Caco-2 (cell line): ENCODE results near the gene NR1D1. TPM values are rescaled to one million over a fixed set of nuclear protein-coding genes. Genes with fewer than 3 reads are reported as not detected.

Source experiments
- BruUV-seq: library from RNA; stranded (reverse); fragments of 400-500 nt; replicated peaks from 2 replicates; lab custom pipeline; 2021; lab: Mats Ljungman, UMichigan
- CTCF ChIA-PET: fragments of 300-600 bp; sonication (Branson Sonifier 250); formaldehyde crosslinking; loops from one replicate; lab custom pipeline; 2022; ENCODE audit warnings: antibody characterized with exemption; lab: Charles Lee
- POLR2A ChIA-PET: fragments of 300-600 bp; sonication (Branson Sonifier 250); formaldehyde crosslinking; loops from one replicate; lab custom pipeline; 2022; ENCODE audit warnings: antibody characterized with exemption; lab: Charles Lee
- DNase-seq, 2 experiments: peaks; one replicate each; pipeline versions ENCODE4 v3.0.0 to v3.0.0-alpha.2; 2020 to 2022
- H3K27me3 ChIP-seq: replicated peaks from 2 replicates; pipeline ENCODE4 v1.6.0; 2011; ENCODE audit warnings: low read length; ENCODE audit not compliant: control insufficient read depth, insufficient read depth
- H3K36me3 ChIP-seq: 2 replicates; pipeline ENCODE4 v1.5.1; 2011; ENCODE audit warnings: low read length; ENCODE audit not compliant: control insufficient read depth, insufficient read depth
- H3K4me1 ChIP-seq: fragments of 250-450 bp; sonication (Bioruptor Pico); 2 replicates; pipeline ENCODE4 v1.5.1; 2020; ENCODE audit warnings: mild to moderate bottlenecking
- H3K4me3 ChIP-seq: 2 replicates; pipeline ENCODE4 v1.5.1; 2011; ENCODE audit warnings: low read depth, mild to moderate bottlenecking, control low read depth, low read length
- H3K9me3 ChIP-seq: fragments of 250-450 bp; sonication (Bioruptor Pico); 2 replicates; pipeline ENCODE4 v1.5.1; 2020; ENCODE audit warnings: mild to moderate bottlenecking, moderate library complexity
- H3K27ac Mint-ChIP-seq: one replicate; pipeline ENCODE4 v1.8.0; 2022; ENCODE audit warnings: mixed read lengths; ENCODE audit not compliant: unreplicated experiment
- H3K27me3 Mint-ChIP-seq: one replicate; pipeline ENCODE4 v1.8.0; 2022; ENCODE audit warnings: mixed read lengths; ENCODE audit not compliant: insufficient read depth, unreplicated experiment
- H3K36me3 Mint-ChIP-seq: one replicate; pipeline ENCODE4 v1.8.0; 2022; ENCODE audit warnings: mild to moderate bottlenecking, mixed read lengths; ENCODE audit not compliant: insufficient read depth, unreplicated experiment
- H3K4me1 Mint-ChIP-seq: one replicate; pipeline ENCODE4 v1.8.0; 2022; ENCODE audit warnings: low read depth, mixed read lengths; ENCODE audit not compliant: unreplicated experiment
- H3K4me3 Mint-ChIP-seq: one replicate; pipeline ENCODE4 v1.8.0; 2022; ENCODE audit warnings: mild to moderate bottlenecking, moderate library complexity, mixed read lengths; ENCODE audit not compliant: unreplicated experiment
- H3K9me3 Mint-ChIP-seq: one replicate; pipeline ENCODE4 v1.8.0; 2022; ENCODE audit warnings: mixed read lengths; ENCODE audit not compliant: unreplicated experiment
- CTCF ChIP-seq, 2 experiments: fragments of 200-600 bp in 1 of 2; IDR thresholded peaks; 1 replicate in 1 of 2; 2 replicates in 1 of 2; pipeline versions ENCODE4 v1.5.1 to v1.8.0; 2011 to 2022; ENCODE audit warnings: antibody characterized with exemption in 1 of 2, control low read depth in 1 of 2, inconsistent platforms in 1 of 2, low read depth in 1 of 2, low read length in 1 of 2, mild to moderate bottlenecking in 1 of 2, moderate library complexity in 1 of 2; ENCODE audit not compliant: insufficient read depth in 1 of 2, severe bottlenecking in 1 of 2, unreplicated experiment in 1 of 2
- intact Hi-C: fragments of 100-400 bp; cut with micrococcal nuclease; formaldehyde crosslinking; loops from one replicate; pipeline ENCODE4 v1.10.0; 2022; ENCODE audit not compliant: unreplicated experiment
- total RNA-seq: library from RNA; stranded (reverse); gene quantifications from 2 replicates; pipeline ENCODE4 v1.2.3, GENCODE V29; 2022

The NR1D1 gene
- total RNA-seq, 1 experiment from 2014 or later = 8.9 TPM

DNA sequence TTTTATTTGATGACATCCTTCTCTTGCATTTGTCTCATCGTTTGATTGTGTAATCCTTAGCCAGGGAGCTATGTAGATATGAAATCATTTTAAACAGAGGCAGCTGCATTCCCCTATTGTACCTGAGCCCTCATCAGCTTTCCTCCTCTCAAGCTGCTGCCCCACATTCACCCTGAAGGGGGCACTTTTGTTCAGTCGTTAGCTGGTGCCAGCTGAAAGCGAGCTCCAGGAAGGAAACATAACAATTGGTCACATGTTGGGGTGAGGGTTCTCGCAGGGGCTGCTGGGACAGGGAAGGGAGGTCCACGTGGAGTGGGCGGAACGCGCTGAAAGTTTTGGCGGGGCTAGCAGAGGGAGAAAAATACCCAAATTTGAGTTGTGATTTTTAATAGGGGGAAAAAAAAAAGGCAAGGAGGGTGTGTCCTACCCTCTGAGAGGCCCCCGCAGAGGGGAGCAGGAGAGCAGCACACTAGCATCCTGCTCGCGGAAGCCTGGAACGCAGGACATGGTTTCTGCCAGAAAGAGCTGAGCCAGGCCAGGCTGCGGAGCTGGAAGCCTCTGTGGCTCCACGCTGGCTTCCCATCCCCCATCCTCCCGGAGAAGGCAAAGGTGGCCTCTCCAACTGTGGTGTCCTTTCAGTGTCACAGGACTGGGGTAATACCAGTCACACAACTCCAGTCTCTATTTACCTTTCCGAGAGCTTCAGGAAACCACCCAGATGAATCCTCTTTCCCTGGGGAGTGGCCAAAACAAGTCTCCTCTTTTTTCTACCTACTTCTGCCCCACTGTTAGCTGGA, 12.9 kb upstream of the NR1D1 start:
- POLR2A ChIA-PET = interaction anchor here (0.5 to 5.2 kb wide), 17 partner anchors 10 to 662 kb away, joined by 3 to 166 read pairs (median 4); partner anchors contain the start of genes CASC3, CDC6, MED1 and MED24

DNA sequence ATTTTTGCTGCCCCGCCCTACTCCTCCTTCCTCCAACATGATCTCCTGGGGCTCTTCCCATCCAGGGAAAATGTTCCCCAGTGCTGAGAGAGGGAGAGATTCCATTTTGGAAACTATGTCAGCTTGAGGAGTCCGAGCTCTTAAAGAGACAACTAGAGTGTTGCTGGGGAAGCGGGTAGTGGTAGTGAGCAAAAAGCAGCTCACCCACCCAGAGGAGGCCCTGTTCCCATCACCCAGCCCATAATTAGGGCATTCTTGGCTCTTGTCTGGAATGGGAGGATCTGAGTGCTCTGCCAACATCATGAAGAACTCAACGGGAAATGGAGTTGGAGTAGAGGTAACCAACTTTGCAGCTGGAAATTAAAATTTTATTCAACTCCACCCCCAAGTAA, 12.3 kb upstream of the NR1D1 start:
- Mint-ChIP-seq H3K9me3 (no peaks in the 10 kb centered on the region), H3K36me3 (peaks cover 29% of the 10 kb centered on the region), H3K4me1 (peaks cover 66% of the 10 kb centered on the region), H3K4me3 (peak overlapping the region; percentile 83), H3K27ac (peak overlapping the region; percentile 94), H3K27me3 (no peaks in the 10 kb centered on the region)
- intact Hi-C loops = loop anchor here (1.0 to 2.0 kb wide), 5 partner anchors 9 to 178 kb away; partner anchors contain the start of genes CASC3, MSL1 and RAPGEFL1
- Histone ChIP-seq H3K27me3 (no peaks in the 10 kb centered on the region), H3K9me3 (no peaks in the 10 kb centered on the region), H3K4me3 (no peak overlapping the region), H3K36me3 (no peaks in the 10 kb centered on the region), H3K4me1 (peaks cover 70% of the 10 kb centered on the region)
- ChIA-PET CTCF (interaction anchor here (0.6 to 5.9 kb wide), 31 partner anchors 8 to 363 kb away, joined by 3 to 136 read pairs (median 7); partner anchors contain the start of genes CASC3, MED24, MSL1 and NR1D1), POLR2A (interaction anchor here (0.5 to 5.2 kb wide), 14 partner anchors 11 to 204 kb away, joined by 3 to 166 read pairs (median 4); partner anchors contain the start of genes CASC3, CDC6, MED24 and MSL1)
- no peak for TF ChIP-seq CTCF (IDR thresholded peaks at IDR 0.05; ENCODE audit: insufficient read depth in 1 of 2, low read depth in 1 of 2, low read length in 1 of 2, severe bottlenecking in 1 of 2, unreplicated experiment in 1 of 2)
- DNase-seq = no peak
- no TSS peak for BruUV-seq

More for the DNA sequence above, 12.9 kb upstream of the NR1D1 start:
- Mint-ChIP-seq H3K27ac (peak overlapping the region; percentile 94), H3K27me3 (no peaks in the 10 kb centered on the region), H3K36me3 (peaks cover 35% of the 10 kb centered on the region), H3K9me3 (no peaks in the 10 kb centered on the region), H3K4me3 (peak overlapping the region; percentile 83), H3K4me1 (peaks cover 69% of the 10 kb centered on the region)
- Histone ChIP-seq H3K36me3 (no peaks in the 10 kb centered on the region; the same call in 1 of the 2 replicates), H3K27me3 (no peaks in the 10 kb centered on the region), H3K4me1 (peaks cover 70% of the 10 kb centered on the region), H3K4me3 (peak overlapping the region; percentile 42), H3K9me3 (no peaks in the 10 kb centered on the region)
- TSS peak; percentile 92 for BruUV-seq
- CTCF ChIA-PET = interaction anchor here (0.6 to 5.9 kb wide), 36 partner anchors 8 to 420 kb away, joined by 3 to 136 read pairs (median 6); partner anchors contain the start of genes CASC3, CSF3, MED24 and MSL1
- intact Hi-C loops = loop anchor here (1.0 to 2.0 kb wide), 5 partner anchors 8 to 177 kb away; partner anchors contain the start of genes CASC3, MSL1 and RAPGEFL1
- peak; percentile 80 to 90 for TF ChIP-seq CTCF (IDR thresholded peaks at IDR 0.05; ENCODE audit: insufficient read depth in 1 of 2, low read depth in 1 of 2, low read length in 1 of 2, severe bottlenecking in 1 of 2, unreplicated experiment in 1 of 2)
- peak; percentile 96 to 97 for DNase-seq

GRCh38 chr17:40112191-40112711, 11.9 kb upstream of the NR1D1 start:
- H3K4me3 ChIP-seq = no peak overlapping the region
- ChIA-PET POLR2A (interaction anchor here (0.5 to 5.2 kb wide), 7 partner anchors 11 to 58 kb away, joined by 3 to 166 read pairs (median 6); partner anchors contain the start of genes CASC3, MSL1 and NR1D1), CTCF (interaction anchor here (0.6 to 5.9 kb wide), 29 partner anchors 9 to 243 kb away, joined by 3 to 136 read pairs (median 10); partner anchors contain the start of genes CASC3, CSF3, MED24 and MSL1)
- no peaks in the 10 kb centered on the region for H3K27me3 Mint-ChIP-seq
- BruUV-seq = no TSS peak
- no peak for TF ChIP-seq CTCF (IDR thresholded peaks at IDR 0.05; ENCODE audit: insufficient read depth in 1 of 2, low read depth in 1 of 2, low read length in 1 of 2, severe bottlenecking in 1 of 2, unreplicated experiment in 1 of 2)
- H3K4me3 Mint-ChIP-seq = peak overlapping the region; percentile 83
- no peaks in the 10 kb centered on the region for H3K36me3 ChIP-seq
- no peaks in the 10 kb centered on the region for H3K9me3 Mint-ChIP-seq
- H3K27ac Mint-ChIP-seq = peak overlapping the region; percentile 94
- DNase-seq = no peak
- H3K27me3 ChIP-seq = no peaks in the 10 kb centered on the region
- H3K36me3 Mint-ChIP-seq = peaks cover 29% of the 10 kb centered on the region
- peaks cover 71% of the 10 kb centered on the region for H3K4me1 ChIP-seq
- intact Hi-C loops = loop anchor here (2.0 kb wide), 1 partner anchor 65 kb away; the partner anchor contains the start of gene RAPGEFL1
- H3K4me1 Mint-ChIP-seq = peaks cover 70% of the 10 kb centered on the region
- no peaks in the 10 kb centered on the region for H3K9me3 ChIP-seq
